SK-N-SH (cell line): ENCODE data around the gene ABR.

Experiments used
- ELF1 ChIP-seq: IDR thresholded peaks from 2 replicates; pipeline ENCODE4 v1.4.0; 2012
- EP300 ChIP-seq, 2 experiments: IDR thresholded peaks; 2 replicates each; pipeline versions ENCODE4 v1.4.0 to v1.6.1; 2012; ENCODE audit warnings: borderline replicate concordance in 1 of 2, low read depth in 1 of 2, low read length in 1 of 2
- JUND ChIP-seq: IDR thresholded peaks from 2 replicates; pipeline ENCODE4 v1.4.0; 2012
- TCF12 ChIP-seq: IDR thresholded peaks from 2 replicates; pipeline ENCODE4 v1.4.0; 2012
- TF ChIP-seq, protein P1 (sequence below): fragments of 200-600 bp; sonication (generic); IDR thresholded peaks from 2 replicates; pipeline ENCODE4 v1.6.1; 2017; ENCODE audit warnings: antibody characterized with exemption, mild to moderate bottlenecking, moderate library complexity

DNA sequence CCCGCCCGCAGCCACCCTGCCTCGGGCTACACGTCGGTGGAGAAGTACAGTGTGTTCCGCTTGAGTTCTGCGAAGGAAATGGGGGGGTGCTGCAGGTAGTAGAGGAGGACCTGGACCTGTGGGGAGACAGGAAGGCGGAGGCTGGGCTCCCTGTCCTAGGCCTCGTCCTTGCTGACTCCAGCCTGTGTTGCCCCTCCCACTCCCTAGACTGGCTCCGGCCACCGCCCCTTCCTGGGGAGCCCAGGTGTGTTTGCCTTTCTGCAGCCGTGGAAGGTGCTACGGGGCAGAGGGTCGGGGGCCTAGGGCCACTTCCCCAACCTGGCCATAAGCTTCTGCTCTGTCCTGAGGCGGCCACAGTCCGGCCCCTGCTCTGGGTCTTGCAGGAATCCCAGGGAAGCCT lies 173.7 kb downstream of the ABR start:
- TF ChIP-seq, protein P1, sequence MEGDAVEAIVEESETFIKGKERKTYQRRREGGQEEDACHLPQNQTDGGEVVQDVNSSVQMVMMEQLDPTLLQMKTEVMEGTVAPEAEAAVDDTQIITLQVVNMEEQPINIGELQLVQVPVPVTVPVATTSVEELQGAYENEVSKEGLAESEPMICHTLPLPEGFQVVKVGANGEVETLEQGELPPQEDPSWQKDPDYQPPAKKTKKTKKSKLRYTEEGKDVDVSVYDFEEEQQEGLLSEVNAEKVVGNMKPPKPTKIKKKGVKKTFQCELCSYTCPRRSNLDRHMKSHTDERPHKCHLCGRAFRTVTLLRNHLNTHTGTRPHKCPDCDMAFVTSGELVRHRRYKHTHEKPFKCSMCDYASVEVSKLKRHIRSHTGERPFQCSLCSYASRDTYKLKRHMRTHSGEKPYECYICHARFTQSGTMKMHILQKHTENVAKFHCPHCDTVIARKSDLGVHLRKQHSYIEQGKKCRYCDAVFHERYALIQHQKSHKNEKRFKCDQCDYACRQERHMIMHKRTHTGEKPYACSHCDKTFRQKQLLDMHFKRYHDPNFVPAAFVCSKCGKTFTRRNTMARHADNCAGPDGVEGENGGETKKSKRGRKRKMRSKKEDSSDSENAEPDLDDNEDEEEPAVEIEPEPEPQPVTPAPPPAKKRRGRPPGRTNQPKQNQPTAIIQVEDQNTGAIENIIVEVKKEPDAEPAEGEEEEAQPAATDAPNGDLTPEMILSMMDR: no peak
- TF ChIP-seq ELF1: no peak
- no peak for TF ChIP-seq JUND
- no peak for TF ChIP-seq TCF12
- no peak for TF ChIP-seq EP300 (IDR thresholded peaks at IDR 0.05; ENCODE audit: borderline replicate concordance in 1 of 2, low read depth in 1 of 2, low read length in 1 of 2)
